Sciatic nerve (tissue), 1 donor: ENCODE results near the gene MOGAT3. TPM values are rescaled to one million over a fixed set of nuclear protein-coding genes. Genes with fewer than 3 reads are reported as not detected.

ENCODE experiments used
- microRNA-seq: library from miRNA; unstranded; fragments of <30 nt; microRNA quantifications from one replicate; pipeline ENCODE4 v1.2.0, GENCODE V29; 2020
- total RNA-seq: library from RNA; stranded (reverse); fragmentation: NEBNext Ultra II Directional; extraction: Animal tissue kit (Norgen Biotek cat#: 25700); gene quantifications from one replicate; pipeline ENCODE4 v1.2.1, GENCODE V29; 2021
- donor health status: DM: no; HTN: no; CAD: no.

Gene MOGAT3
- total RNA-seq, 1 donor from 2014 or later: not detected

Small RNA genes lying within 50 kb of the gene (microRNA-seq; reads per million reads assigned to microRNA genes)
- not detected for gene MIR4653

Other genes starting within 250 kb of the MOGAT3 start
- gene MUC12, start 231.5 kb downstream of the MOGAT3 start, total RNA-seq: not detected
- gene MUC17, start 181.0 kb downstream of the MOGAT3 start, total RNA-seq: not detected
- 47.1 TPM for gene TRIM56, start 115.6 kb downstream of the MOGAT3 start, total RNA-seq
- gene SERPINE1, start 73.9 kb downstream of the MOGAT3 start, total RNA-seq: 7.0 TPM
- 22.1 TPM for gene AP1S1, start 46.6 kb downstream of the MOGAT3 start, total RNA-seq
- gene VGF, start 35.5 kb downstream of the MOGAT3 start, total RNA-seq: not detected
- not detected for gene NAT16, start 20.7 kb downstream of the MOGAT3 start, total RNA-seq
- 89.7 TPM for gene PLOD3, start 16.5 kb upstream of the MOGAT3 start, total RNA-seq
- gene ZNHIT1, start 17.1 kb upstream of the MOGAT3 start, total RNA-seq: 44.3 TPM
- 17.4 TPM for gene CLDN15, start 36.8 kb upstream of the MOGAT3 start, total RNA-seq
- gene FIS1, start 44.0 kb upstream of the MOGAT3 start, total RNA-seq: 231 TPM
- 18.8 TPM for gene IFT22, start 120.8 kb upstream of the MOGAT3 start, total RNA-seq
- gene COL26A1, start 161.8 kb upstream of the MOGAT3 start, total RNA-seq: 0.09 TPM